HG03196 (cell line): ENCODE measurements around the gene TSPYL4.

Experiments used
- ATAC-seq: cut with Tn5 transposase; IDR thresholded peaks from one replicate; pipeline ENCODE4 v1.9.1; 2021; ENCODE audit not compliant: unreplicated experiment

TSPYL4 gene

GRCh38 chr6:116271149-116271708 is 17.4 kb upstream of the TSPYL4 start:
- ATAC-seq, result no peak

GRCh38 chr6:116268589-116269293 is 14.9 kb upstream of the TSPYL4 start:
- ATAC-seq, result peak; percentile 76

- ATAC-seq, result no peak
Measured at GRCh38 chr6:116267836-116268588, 14.1 kb upstream of the TSPYL4 start.

- no peak for ATAC-seq
Measured at GRCh38 chr6:116266803-116267202, 12.9 kb upstream of the TSPYL4 start.

GRCh38 chr6:116265041-116265829 is 11.4 kb upstream of the TSPYL4 start:
- ATAC-seq, result no peak

- ATAC-seq, result no peak
Measured at GRCh38 chr6:116263353-116263752, 9.5 kb upstream of the TSPYL4 start.

GRCh38 chr6:116258520-116258919 is 4.6 kb upstream of the TSPYL4 start:
- no peak for ATAC-seq

- no peak for ATAC-seq
Measured at GRCh38 chr6:116256694-116257093, 2.8 kb upstream of the TSPYL4 start.

GRCh38 chr6:116255246-116255800 is 1.4 kb upstream of the TSPYL4 start:
- no peak for ATAC-seq

GRCh38 chr6:116254297-116255056 is 602 bp upstream of the TSPYL4 start:
- peak; percentile 21 for ATAC-seq

- no peak for ATAC-seq
Measured at GRCh38 chr6:116253188-116253504, 729 bp downstream of the TSPYL4 start.

GRCh38 chr6:116251568-116252384 is 2.1 kb downstream of the TSPYL4 start:
- no peak for ATAC-seq

- no peak for ATAC-seq
Measured at GRCh38 chr6:116248577-116248976, 5.3 kb downstream of the TSPYL4 start.

- no peak for ATAC-seq
Measured at GRCh38 chr6:116247285-116247684, 6.6 kb downstream of the TSPYL4 start.

- no peak for ATAC-seq
Measured at GRCh38 chr6:116246089-116246488, 7.8 kb downstream of the TSPYL4 start.

- ATAC-seq, result no peak
Measured at GRCh38 chr6:116244284-116244683, 9.6 kb downstream of the TSPYL4 start.

GRCh38 chr6:116239856-116240255 is 14.0 kb downstream of the TSPYL4 start:
- ATAC-seq, result no peak

- no peak for ATAC-seq
Measured at GRCh38 chr6:116239256-116239655, 14.6 kb downstream of the TSPYL4 start.

- no peak for ATAC-seq
Measured at GRCh38 chr6:116238083-116238482, 15.8 kb downstream of the TSPYL4 start.

GRCh38 chr6:116234689-116235088 is 19.2 kb downstream of the TSPYL4 start:
- ATAC-seq, result no peak
